A673 (cell line): ENCODE data around the gene SMAD3.

Experiments
- EZH2 ChIP-seq: fragments of 200-600 bp; sonication (generic); IDR thresholded peaks from 2 replicates; pipeline ENCODE4 v1.6.1; 2017; ENCODE audit warnings: borderline replicate concordance, low read depth, mild to moderate bottlenecking, mixed read lengths, antibody characterized with exemption, low read length; ENCODE audit not compliant: poor library complexity, severe bottlenecking
- TF ChIP-seq, protein P1 (sequence below): fragments of 300-800, 200-600 bp; sonication (generic); conservative IDR thresholded peaks from 2 replicates; pipeline ENCODE4 v1.5.1; 2017; ENCODE audit warnings: low read depth, mild to moderate bottlenecking, antibody characterized with exemption, low read length, moderate library complexity, mixed read lengths

DNA sequence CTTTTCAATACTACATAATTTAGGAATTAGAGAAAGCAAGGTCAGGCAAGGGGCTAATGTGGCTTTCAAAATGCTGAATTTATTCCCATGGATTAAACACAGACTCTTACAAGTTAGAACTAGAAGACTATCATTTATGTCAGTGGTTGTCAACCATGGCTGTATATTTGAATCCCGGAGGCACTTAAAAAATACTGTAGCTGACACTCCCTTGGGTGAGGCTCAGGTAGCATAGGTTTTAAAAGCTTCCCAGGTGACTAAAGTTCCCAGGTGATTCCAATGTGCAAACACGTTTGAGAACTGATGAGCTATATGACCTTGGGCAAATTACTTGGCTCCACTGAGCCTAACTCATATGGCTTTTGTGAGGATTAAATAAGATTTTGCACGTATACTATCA is 159.5 kb downstream of the SMAD3 start:
- TF ChIP-seq EZH2: no peak
- TF ChIP-seq, protein P1, sequence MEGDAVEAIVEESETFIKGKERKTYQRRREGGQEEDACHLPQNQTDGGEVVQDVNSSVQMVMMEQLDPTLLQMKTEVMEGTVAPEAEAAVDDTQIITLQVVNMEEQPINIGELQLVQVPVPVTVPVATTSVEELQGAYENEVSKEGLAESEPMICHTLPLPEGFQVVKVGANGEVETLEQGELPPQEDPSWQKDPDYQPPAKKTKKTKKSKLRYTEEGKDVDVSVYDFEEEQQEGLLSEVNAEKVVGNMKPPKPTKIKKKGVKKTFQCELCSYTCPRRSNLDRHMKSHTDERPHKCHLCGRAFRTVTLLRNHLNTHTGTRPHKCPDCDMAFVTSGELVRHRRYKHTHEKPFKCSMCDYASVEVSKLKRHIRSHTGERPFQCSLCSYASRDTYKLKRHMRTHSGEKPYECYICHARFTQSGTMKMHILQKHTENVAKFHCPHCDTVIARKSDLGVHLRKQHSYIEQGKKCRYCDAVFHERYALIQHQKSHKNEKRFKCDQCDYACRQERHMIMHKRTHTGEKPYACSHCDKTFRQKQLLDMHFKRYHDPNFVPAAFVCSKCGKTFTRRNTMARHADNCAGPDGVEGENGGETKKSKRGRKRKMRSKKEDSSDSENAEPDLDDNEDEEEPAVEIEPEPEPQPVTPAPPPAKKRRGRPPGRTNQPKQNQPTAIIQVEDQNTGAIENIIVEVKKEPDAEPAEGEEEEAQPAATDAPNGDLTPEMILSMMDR: no peak
